GM19193 (cell line): ENCODE data around the gene COL5A2.

Experiments used
- POLR2A ChIP-seq: IDR thresholded peaks from 4 replicates; pipeline ENCODE4 v1.6.1; 2011; ENCODE audit not compliant: insufficient read depth, insufficient read length; ENCODE audit errors: extremely low read depth

COL5A2 gene

DNA sequence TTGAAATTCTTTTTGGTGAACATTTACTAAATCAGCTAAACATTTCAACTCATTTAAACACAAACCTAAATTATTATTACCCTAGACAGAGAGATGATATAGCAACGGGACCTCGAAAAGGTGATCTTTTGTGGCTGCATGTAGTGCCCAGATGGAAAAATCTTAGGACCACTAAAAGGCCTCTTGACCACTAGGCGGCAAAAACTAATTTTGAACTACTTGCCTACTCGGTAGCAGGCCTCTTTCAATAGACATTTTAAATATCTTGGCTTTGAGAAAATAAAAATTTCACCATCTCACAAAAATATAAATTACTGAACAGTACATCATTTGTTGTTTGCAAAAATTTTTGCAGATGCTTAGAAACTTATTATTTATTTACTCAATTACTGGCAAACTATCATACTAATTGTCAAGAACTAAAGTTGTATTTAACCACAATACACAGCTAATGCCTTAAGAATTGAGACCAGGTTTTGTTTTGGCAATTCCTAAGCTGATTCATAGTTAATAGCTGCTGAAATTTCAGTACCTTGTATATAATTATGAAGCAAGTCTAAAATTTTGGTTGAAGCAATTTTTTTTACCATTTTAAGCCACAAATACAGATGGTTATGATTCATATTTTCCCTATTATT lies 196.0 kb downstream of the COL5A2 start:
- TF ChIP-seq POLR2A, result no peak
